M059J (cell line): Measurements from ENCODE around the gene DPP8. TPM values are rescaled to one million over a fixed set of nuclear protein-coding genes. Genes with fewer than 3 reads are reported as not detected.

Source experiments
- DNase-seq: peaks from one replicate; pipeline ENCODE4 v3.0.0-alpha.2; 2012; ENCODE audit warnings: low read depth
- total RNA-seq: library from RNA; depleted of rRNA; stranded (reverse); fragments of >200 nt; shearing (Covaris generic); gene quantifications from 2 replicates; pipeline ENCODE4 v1.2.3, GENCODE V29; 2014

Gene DPP8
- total RNA-seq, 1 experiment from 2014 or later: 29.2 TPM

DNA sequence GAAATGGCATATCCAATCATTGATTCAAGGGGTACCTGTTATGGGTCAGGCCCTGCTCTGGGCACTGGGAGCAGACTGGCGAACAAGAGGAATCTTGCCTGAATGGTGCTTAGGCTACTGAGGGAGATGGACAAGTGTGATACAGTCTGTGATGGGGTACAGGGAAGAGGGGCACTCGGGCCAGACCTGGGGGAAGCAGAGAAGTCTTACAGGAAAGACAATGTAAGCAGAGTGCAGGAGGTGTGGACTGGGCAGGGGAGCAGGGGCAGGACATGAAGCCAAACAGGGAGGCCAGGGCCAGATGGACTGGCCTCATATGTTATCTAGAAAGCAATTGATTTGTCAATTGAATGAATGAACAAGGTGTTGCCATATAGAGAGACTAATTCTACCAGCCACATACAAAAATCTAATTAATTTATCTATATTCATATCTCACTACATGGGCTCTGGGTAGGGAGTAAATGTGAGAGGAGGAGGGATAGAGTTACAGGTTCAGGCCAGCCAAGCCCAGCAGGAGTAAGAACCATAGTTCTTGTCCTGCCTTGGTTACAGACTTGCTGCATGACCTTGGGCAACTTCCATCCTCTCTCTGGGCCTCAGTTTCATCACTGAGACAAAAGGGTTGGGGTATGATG, 91.2 kb downstream of the DPP8 start:
- no peak for DNase-seq

DNA sequence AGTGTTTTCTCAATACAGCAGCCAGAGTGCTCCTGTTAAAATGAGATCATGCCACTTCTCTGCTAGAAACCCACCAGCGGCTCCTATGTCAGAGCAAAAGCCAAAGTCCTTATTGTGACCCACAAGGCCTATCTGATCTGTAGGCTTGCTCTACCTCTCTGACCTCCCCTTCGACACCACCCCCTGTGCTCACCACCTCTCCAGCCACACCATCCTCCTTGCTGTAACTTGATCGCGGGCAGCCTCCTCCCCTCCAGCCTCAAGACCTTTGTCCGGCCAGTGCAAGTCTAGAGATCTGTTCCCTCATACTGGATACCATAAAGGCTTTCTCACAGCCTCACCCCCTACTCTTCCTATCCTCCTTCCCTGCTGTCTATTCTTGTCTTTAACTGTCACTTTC, 92.8 kb downstream of the DPP8 start:
- no peak for DNase-seq

DNA sequence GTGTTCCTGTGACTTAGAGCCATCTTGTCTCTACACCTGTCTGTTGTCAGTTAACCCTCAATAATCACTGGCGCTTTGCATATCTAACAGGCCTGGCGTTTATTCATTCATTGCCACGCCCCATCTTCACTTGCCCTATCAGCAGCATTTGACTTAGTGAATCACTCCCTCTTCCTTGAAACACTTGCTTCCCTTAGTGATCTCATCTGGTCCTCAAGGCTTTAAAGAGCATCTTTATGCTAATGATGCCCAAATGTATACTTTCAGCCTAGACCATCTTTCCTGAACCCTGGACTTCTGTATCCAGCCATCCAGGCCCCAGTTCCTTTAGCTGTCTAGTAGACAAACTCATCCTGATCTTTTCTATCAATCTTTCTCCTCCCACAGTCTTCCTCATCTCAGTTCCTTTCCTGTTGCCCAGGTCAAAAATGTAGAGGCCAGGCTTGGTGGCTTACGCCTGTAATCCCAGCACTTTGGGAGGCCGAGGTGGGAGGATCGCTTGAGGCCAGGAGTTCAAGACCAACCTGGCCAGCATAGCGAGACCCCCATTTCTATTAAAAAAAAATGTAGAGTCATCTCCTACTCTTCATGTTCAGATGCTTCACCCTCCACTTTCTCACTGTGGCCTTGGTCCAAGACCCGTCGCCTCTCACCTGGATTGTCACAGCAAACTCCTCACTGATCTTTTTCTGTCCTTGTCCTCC, 93.4 kb downstream of the DPP8 start:
- peak; percentile 42 for DNase-seq

DNA sequence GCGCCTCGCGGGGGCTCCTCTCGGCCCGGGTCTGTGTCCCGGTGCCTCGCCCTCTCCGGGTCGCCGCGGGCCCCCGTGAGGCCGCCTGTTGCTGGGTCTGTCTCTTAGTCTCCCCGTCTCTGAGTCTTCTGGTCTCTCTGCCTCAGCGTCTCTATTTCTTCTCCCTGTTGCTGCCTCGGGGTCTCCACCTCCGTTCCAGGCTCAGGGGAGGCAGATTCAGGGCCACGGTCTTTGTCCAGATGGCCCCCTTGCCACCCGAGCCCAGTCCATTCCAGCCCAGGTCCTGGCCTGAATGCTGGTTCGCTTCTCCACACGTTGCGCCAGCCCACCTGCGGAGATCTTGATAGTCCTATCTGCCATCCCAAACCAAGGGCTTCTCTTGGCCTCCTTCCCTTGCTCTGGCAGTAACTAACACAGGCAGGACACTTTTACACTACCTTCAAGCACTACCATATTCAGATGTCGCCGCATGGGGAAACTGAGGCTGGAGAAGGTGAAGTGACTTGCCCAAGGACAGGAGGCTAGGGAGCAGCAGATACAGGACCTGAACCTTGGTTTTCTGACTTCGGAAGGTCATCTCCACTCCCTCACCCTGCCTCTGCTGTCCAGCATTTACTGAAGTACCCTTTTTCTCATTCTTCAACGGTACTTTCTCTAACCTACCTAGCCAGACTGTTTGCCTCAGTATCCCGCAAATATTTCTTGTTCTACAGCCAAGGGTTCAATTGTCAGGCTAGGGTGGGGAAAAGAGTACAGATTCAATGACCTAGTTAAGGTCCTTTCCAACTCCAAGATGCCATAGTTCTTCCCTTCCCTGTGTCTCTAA, 94.1 kb downstream of the DPP8 start:
- no peak for DNase-seq

DNA sequence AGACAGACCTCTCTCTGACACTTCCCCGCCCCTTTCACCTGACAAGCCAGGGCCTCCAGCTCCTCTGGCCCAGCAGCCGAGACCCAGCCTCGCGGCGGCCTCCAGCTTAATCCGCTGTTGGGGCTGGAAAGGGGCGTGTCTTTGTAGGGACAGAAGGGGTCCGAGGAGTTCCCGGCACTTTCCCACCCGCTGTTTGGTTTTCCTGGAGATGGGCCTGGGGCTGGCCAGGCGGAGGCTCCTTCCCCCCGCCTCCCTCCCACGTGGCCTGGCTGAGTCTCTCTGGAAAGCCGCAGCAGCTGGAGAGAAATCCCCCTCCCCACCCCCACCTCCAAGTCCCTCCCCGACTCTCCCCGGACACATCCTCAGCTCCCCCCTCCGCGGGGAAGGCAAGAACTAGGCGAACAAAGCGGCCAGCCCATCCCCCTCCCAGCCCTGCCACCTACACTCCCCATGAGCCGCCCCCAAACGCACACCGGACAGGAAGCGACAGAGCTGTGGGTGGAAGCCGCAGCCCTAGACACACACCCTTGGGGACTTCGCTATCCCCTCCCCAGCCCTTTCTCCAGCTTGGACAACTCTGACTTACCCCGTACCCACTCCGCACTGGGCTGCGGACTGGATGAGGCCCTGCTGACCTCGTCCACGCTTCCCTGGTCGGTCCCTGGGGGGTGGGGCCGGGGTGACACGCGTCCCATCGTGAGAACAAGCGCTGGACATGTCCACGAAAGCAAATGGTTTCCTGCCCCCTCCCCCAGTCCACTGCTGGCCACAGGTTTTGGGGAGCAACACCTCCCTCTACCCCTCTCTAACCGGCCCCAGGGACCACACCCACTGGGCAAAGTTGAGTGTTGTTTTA, 95.9 kb downstream of the DPP8 start:
- peak; percentile 19 for DNase-seq

DNA sequence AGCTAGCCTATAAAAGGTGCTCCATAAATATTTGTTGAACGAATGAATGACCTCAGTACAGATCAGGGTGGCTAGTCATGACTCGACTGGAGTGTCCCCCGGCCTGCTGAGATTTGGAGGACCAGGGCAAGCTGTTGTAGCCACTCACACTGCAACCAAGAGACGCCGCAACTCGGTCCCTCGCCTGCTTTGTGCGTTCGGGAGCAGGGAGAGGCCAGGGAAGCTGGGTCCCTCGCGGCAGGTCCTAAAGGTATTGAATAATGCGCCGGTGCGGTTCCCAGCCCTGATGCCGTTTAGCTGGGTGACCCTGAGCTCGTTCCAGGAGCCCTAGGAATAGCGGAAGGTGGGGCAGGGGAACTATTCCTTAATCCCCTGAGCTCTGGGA, 96.5 kb downstream of the DPP8 start:
- no peak for DNase-seq

DNA sequence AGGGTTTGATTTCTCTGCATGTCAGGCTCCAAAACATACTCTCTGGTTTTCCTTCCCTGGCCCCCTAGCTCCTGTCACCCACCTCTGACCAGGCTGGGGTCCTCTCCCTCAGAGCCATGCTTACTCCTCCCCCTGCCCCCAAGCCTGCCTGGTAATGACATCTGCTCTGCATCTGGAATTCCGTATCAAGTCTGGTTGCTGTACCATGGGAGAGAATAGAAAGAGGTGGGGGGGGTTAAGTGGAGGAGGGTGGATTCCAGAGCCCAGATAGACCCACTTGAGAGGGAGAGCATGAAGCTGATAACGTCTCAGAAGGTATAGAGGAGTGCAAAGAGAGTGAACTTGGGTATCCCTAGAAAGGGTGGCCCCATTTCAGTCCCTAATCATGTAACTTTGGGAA, 98.9 kb downstream of the DPP8 start:
- DNase-seq: no peak

DNA sequence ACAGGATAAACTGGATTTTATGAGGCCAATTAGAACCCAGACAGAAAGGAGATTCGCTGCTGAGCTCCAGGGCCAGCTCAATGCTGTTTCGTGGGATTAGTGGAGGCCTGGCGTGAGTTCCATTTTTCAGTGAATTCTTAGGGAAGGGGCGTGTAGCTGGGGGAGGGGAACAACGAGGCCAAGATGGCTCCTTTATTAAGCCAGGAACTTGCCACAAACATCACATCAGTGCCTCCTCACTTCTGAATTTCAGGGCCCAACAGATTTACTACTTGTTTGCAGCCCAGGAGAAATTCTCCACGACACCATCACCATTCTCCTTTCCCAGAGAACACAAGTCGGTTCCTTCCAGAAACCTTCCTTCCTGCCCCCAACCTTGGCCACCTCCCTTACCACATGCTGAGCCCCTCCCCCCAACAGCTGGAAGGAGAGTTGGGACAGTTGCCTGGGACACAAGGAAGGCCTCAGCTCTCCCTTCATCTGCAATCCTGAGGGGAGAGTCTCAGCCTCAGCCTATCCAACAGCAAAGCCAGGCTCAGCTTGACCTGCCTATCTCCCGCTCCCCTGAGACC, 100.6 kb downstream of the DPP8 start:
- DNase-seq: no peak

DNA sequence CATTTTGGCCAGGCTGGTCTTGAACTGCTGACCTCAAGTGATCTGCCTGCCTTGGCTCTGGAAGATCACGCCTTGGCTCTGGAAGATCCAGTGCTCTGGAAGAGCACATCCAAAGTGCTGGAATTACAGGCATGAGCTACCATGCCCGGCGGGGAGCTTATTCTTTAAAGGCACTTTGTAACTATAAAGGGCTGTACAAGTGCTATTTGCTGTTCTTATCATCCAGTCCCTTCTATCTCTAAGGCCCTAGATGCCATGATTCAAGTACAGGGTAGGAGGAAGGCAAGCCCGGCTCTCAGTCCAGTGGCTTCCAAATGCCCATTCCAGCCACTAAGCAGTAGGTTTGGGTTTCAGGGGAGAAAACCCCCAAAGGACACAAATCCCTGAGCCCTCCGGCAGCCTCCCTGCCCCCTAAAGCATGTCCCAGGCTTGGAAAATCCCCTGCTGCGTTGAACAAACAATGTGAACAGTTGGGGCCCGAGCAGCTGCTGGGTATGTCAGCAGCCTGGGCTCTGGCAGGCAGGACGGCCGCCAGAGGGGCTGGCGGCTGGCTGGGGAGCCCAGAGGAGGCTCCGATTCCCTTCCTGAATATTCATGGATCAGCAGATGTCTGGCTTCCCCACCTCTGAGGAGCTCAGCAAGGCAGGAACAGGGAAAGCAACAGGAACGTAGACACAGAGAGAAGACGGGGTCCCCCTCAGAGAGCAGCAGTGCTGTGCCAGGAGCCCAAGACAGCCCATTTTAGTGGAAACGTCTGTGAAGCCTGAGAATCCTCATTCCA, 102.5 kb downstream of the DPP8 start:
- DNase-seq: no peak

DNA sequence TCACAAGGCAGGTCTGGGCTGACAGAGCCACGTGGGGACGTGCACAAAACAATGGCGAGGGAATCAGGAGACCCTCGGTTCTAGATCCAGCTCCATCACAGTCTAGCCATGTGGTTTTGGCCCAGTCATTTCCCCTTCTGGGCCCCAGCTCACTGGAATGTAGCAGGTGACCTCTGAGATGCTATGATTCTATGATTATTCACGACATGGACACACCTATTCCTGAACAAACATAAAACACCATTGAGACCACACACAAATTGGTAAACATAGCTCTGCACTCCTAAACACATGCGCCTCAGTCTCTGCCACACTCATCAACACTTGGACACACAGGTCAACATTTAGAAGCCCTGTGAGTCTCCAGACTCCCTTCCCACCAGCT, 103.7 kb downstream of the DPP8 start:
- DNase-seq: no peak

DNA sequence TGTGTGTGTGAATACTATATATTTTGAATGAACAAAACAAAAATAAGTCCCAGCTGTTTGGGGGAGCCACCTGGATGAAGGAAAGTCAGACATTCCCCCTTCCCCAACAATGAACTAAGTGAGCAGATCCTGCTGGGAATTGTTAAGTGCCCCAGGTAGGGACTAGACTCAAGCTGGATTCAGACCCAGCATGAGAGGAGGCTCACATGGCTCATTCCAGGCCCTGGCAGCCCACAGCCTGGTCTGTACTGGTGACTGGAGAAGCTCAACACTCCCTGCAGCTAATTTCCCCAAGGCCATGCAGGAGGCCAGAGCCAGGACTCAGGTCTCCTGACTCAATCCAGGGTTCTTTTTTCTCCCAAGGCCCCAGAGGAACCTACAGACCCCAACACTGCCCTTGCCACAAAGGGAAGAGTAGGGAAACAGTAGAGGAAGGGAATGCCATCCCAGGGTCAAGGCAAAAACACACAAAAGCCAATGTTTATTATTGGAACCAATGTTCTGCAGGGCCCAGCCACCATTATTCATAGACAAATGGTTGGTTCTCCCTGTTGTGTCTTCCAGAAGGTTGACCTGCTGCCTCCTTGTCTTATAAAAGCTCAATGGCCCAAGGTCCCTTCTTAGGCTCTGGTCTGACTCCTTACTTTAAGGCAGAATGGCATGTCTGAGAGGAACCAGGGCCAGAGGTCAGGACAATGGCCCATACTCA, 104.3 kb downstream of the DPP8 start:
- DNase-seq: no peak

DNA sequence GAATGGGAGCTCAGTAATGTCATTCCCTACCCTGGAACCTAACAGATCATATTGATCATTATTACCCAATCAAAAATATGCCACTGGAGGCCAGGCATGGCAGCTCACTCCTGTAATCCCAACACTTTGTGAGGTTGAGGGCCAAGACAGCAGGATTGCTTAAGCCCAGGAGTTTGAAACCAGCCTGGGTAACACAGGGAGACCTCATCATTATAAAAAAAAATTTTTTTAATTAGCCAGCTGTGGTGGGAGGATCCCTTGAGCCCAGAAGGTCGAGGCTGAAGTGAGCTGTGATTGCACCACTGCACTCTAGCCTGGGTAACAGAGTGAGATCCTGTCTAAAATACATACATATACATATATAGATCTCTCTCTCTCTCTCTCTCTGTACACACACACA, 104.9 kb downstream of the DPP8 start:
- DNase-seq: no peak

DNA sequence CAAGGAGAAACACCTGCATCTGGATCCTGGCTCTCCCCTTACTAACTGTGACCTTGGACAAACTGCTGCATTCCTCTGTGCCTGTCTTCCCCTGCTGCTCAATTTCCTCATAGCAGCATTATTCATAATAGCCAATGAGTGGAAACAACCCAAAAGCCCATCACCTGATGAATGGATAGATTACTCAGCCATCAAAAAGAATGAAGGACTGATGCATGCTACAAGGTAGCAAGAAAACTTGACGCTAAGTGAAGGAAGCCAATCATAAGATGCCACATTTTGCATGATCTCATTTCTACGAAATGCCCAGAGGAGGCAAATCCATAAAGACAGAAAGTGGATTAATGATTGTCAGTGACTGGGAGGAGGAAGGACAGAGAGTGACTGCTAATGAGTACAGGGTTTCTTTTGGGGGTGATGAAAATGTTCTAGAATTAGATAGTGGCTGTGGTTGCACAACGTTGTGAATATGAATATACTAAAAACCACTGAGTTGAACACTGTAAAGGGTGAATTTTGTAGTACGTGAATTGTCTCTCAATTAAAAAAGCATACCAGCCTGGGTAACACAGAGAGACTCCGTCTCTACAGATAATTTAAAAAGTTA, 105.9 kb downstream of the DPP8 start:
- no peak for DNase-seq

DNA sequence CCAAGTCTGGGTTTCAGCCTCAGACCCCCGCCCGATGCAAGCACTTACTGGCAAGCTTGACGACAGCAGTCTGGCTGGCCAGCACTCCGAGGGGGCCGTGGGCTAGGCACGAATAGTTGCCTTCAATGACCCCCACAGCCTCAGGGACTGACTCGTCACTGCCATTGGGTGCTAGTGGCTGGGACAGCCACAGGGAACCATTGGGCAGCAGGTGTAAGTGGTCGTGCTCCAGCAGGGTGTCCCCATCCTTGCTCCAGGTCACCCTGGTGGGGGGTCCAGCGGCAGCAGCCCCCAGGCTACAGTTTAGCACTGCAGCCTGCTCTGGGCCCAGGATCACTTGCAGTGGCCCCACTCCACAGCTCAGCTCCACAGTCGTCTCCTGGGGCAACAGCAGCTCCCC, 106.5 kb downstream of the DPP8 start:
- no peak for DNase-seq

DNA sequence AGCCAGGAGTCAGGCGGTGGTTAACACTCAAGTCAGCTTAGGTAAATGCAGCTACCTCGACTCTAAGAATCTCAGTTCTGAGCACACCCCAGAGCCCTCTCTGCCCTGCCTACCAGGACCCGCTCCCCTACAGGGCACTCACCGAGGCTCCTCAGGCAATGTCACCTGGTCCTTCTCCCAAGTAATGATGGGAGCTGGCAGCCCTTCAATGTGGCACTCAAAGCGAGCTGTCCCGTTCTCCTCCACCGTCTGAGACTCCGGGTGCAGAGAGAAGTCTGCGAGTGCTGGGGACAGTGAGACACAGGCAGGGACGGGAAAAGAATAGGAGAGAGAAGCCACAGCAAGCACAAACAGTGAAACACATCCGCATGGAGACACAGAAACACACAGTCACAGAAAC, 107.5 kb downstream of the DPP8 start:
- DNase-seq: no peak

DNA sequence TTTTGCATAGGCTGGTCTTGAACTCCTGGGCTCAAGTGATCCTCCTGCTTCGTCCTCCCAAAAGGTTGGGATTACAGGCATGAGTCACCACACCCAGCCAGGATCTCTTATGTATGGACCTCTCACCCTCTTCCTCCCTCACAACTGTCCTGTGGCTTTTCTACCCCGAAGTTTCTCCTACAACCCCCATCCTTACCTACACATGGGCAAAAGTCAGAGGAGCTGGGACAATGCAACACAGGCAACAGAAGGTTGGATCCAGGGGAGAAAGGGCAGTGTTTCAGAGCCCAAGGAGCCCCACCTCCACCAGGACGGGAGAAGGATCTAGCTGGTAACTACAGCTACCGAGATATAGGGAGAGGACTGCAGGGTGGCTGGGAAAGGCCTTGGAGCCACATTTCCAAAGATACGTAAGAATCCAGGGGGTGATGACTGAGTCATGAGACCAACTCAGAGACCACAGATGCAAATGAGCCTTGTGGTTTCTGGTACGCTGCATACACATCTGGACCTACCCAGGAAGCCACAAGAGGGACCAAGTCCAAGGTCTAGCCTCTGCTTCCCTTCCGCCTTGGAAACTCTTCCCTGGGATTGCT, 108.4 kb downstream of the DPP8 start:
- DNase-seq: peak; percentile 97

DNA sequence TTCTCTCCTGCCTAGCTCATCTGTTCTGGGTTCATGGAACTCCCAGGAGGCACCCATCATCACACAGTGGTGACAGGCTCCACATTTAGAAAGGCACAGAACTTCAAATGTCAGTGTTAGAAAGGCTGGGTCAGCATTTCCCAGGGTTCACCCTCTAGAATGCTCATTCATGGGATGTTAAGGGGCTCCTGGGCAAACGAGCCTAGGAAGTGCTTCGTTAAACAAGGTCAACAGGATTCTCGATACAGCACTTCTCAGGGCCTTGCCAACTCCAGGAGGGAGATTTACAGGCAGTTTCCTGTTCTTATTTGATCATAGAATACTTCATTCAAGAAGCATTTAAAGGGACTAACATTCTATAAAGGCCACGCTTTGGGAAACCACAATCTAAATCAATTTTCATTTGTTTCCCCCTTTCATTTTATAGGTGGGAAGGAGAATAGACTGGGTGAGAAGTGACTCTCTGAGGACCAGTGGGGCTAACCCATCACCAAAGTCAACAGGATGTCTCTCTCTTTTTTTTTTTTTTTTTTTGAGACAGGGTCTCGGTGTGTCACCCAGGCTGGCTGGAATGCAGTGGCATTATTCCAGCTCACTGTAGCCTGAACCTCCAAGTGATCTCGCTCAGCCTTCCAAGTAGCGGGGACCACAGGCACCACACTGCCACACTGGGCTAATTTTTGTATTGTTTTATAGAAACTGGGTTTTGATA, 109.0 kb downstream of the DPP8 start:
- peak; percentile 43 for DNase-seq

DNA sequence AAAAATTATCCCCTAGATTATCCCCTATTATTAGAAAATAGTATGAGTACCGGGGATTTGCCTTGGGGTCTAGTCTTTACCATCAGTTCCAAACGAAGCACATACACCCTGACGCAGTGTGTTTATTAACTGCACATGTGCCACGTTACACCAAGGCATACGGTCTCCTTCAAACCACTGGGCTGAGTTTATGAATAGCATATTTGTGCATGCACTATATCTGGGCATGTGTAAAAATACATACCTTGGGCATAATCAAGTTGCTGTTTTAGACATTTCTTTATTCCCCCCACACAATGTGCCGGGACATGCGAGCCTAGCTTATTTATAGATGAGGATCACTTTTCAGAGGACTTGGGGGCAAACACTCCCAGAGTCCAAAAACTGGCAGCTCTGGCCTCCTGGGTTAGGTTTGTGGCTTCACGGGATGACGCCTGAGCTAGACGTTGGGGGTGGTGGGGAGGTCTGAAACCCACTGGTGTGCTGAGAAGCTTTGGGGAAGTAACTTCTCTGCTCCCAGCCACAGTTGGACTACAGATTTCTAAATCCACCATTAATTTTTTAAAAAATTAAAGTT, 111.0 kb downstream of the DPP8 start:
- DNase-seq: no peak
